ENCODE measurements around the gene DEAF1.

DNA sequence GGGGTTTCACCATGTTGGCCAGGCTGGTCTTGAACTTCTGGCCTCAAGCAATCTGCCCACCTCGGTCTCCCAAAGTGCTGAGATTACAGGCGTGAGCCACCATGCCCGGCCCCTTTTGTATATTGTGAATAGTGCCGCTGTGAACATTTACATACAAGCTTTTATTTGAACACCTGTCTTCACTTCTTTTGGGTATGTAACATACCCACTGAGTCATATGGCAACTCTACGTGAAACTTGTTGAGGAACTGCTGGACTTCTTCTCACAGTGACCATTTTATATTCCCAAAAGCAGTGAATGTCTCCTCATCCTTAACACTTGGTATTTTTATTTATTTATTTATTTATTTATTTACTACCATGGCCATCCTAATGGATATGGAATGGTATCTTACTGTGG lies 64.2 kb downstream of the DEAF1 start:
- TF ChIP-seq, protein P1, sequence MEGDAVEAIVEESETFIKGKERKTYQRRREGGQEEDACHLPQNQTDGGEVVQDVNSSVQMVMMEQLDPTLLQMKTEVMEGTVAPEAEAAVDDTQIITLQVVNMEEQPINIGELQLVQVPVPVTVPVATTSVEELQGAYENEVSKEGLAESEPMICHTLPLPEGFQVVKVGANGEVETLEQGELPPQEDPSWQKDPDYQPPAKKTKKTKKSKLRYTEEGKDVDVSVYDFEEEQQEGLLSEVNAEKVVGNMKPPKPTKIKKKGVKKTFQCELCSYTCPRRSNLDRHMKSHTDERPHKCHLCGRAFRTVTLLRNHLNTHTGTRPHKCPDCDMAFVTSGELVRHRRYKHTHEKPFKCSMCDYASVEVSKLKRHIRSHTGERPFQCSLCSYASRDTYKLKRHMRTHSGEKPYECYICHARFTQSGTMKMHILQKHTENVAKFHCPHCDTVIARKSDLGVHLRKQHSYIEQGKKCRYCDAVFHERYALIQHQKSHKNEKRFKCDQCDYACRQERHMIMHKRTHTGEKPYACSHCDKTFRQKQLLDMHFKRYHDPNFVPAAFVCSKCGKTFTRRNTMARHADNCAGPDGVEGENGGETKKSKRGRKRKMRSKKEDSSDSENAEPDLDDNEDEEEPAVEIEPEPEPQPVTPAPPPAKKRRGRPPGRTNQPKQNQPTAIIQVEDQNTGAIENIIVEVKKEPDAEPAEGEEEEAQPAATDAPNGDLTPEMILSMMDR (IDR thresholded peaks at IDR 0.05 in 4 of 5, conservative IDR thresholded peaks at IDR 0.05 in 1 of 5) = no peak
- no peak for TF ChIP-seq POLR2A (IDR thresholded peaks at IDR 0.05)

Measured in gastrocnemius medialis (tissue), 4 donors.